ENCODE data around the gene MYD88.

MYD88 gene

GRCh38 chr3:38097446-38098375, 40.8 kb upstream of the MYD88 start:
- TF ChIP-seq CTCF (IDR thresholded peaks at IDR 0.05; ENCODE audit: low read depth, low read length, missing control alignments) = no peak
- in situ Hi-C loops (cut with HindIII; ENCODE audit: low sequenced_read_pairs) = no loop called here
- no peak overlapping the region for H3K4me3 ChIP-seq (ENCODE audit: low read depth, low read length)
- no peak for DNase-seq (ENCODE audit: low read depth)

GRCh38 chr3:38098376-38098723, 40.1 kb upstream of the MYD88 start:
- in situ Hi-C loops (cut with HindIII; ENCODE audit: low sequenced_read_pairs) = no loop called here
- H3K4me3 ChIP-seq (ENCODE audit: low read depth, low read length) = no peak overlapping the region
- DNase-seq (ENCODE audit: low read depth) = no peak
- no peak for TF ChIP-seq CTCF (IDR thresholded peaks at IDR 0.05; ENCODE audit: low read depth, low read length, missing control alignments)

- no peak for TF ChIP-seq CTCF (IDR thresholded peaks at IDR 0.05; ENCODE audit: low read depth, low read length, missing control alignments)
- no peak for DNase-seq (ENCODE audit: low read depth)
- in situ Hi-C loops (cut with HindIII; ENCODE audit: low sequenced_read_pairs) = no loop called here
These were observed 38.9 kb upstream of the MYD88 start for GRCh38 chr3:38099518-38099917.

GRCh38 chr3:38100498-38100897, 38.0 kb upstream of the MYD88 start:
- no peak for TF ChIP-seq CTCF (IDR thresholded peaks at IDR 0.05; ENCODE audit: low read depth, low read length, missing control alignments)
- H3K4me3 ChIP-seq (ENCODE audit: low read depth, low read length) = no peak overlapping the region
- DNase-seq (ENCODE audit: low read depth) = no peak
- in situ Hi-C loops (cut with HindIII; ENCODE audit: low sequenced_read_pairs) = no loop called here

More at GRCh38 chr3:38099518-38099917, 38.9 kb upstream of the MYD88 start:
- H3K4me3 ChIP-seq (ENCODE audit: low read depth, low read length) = no peak overlapping the region

GRCh38 chr3:38101811-38102443, 36.5 kb upstream of the MYD88 start:
- DNase-seq (ENCODE audit: low read depth) = no peak
- no peak overlapping the region for H3K4me3 ChIP-seq (ENCODE audit: low read depth, low read length)
- TF ChIP-seq CTCF (IDR thresholded peaks at IDR 0.05; ENCODE audit: low read depth, low read length, missing control alignments) = no peak
- in situ Hi-C loops (cut with HindIII; ENCODE audit: low sequenced_read_pairs) = no loop called here

- no peak for TF ChIP-seq CTCF (IDR thresholded peaks at IDR 0.05; ENCODE audit: low read depth, low read length, missing control alignments)
- no peak for DNase-seq (ENCODE audit: low read depth)
- in situ Hi-C loops (cut with HindIII; ENCODE audit: low sequenced_read_pairs) = no loop called here
- no peak overlapping the region for H3K4me3 ChIP-seq (ENCODE audit: low read depth, low read length)
These were observed 36.0 kb upstream of the MYD88 start for GRCh38 chr3:38102444-38102814.

Data from astrocyte of the cerebellum (primary cell).